HepG2 (cell line): Measurements from ENCODE around the gene ZNF740. TPM values are rescaled to one million over a fixed set of nuclear protein-coding genes. Genes with fewer than 3 reads are reported as not detected.

Experiments
- ATAD3A ChIP-seq: sonication (generic); formaldehyde crosslinking; IDR thresholded peaks from 2 replicates; pipeline ENCODE4 v1.4.0; 2020; ENCODE audit warnings: missing genetic modification reagents
- HHEX ChIP-seq: IDR thresholded peaks from 2 replicates; pipeline ENCODE4 v1.6.1; 2016; ENCODE audit warnings: control low read depth
- HIVEP1 ChIP-seq: sonication (generic); formaldehyde crosslinking; IDR thresholded peaks from 2 replicates; pipeline ENCODE4 v1.4.0; 2020; ENCODE audit warnings: mild to moderate bottlenecking, missing genetic modification reagents
- JUNB ChIP-seq: sonication (generic); formaldehyde crosslinking; IDR thresholded peaks from 2 replicates; pipeline ENCODE4 v1.8.0; 2022; ENCODE audit warnings: missing genetic modification reagents, mild to moderate bottlenecking, borderline replicate concordance
- MYPOP ChIP-seq: sonication (generic); formaldehyde crosslinking; IDR thresholded peaks from 2 replicates; pipeline ENCODE4 v1.8.1; 2023; ENCODE audit warnings: mild to moderate bottlenecking, moderate library complexity, missing genetic modification reagents
- NR1H2 ChIP-seq: sonication (generic); formaldehyde crosslinking; IDR thresholded peaks from 2 replicates; pipeline ENCODE4 v1.8.1; 2022; ENCODE audit warnings: low read depth, missing genetic modification reagents, borderline replicate concordance
- RAD21 ChIP-seq: fragments of 450-650 bp; formaldehyde crosslinking; IDR thresholded peaks from 2 replicates; pipeline ENCODE4 v1.5.0; 2020; ENCODE audit warnings: mild to moderate bottlenecking
- ZBTB40 ChIP-seq, 2 experiments: fragments of 450-650 bp in 1 of 2; sonication (generic) in 1 of 2; formaldehyde crosslinking in 1 of 2; IDR thresholded peaks; 2 replicates each; pipeline versions ENCODE4 v1.6.1 to v1.8.0; 2016 to 2022; ENCODE audit warnings: antibody characterized with exemption in 1 of 2, mild to moderate bottlenecking in 1 of 2, missing genetic modification reagents in 1 of 2
- ZNF143 ChIP-seq: sonication (generic); formaldehyde crosslinking; IDR thresholded peaks from 2 replicates; pipeline ENCODE4 v1.4.0; 2020; ENCODE audit warnings: missing genetic modification reagents
- ZNF609 ChIP-seq: sonication (generic); formaldehyde crosslinking; IDR thresholded peaks from 2 replicates; pipeline ENCODE4 v1.4.0; 2020; ENCODE audit warnings: mild to moderate bottlenecking, missing genetic modification reagents, borderline replicate concordance
- ZNF713 ChIP-seq: sonication (generic); formaldehyde crosslinking; IDR thresholded peaks from 2 replicates; pipeline ENCODE4 v1.4.0; 2020; ENCODE audit warnings: mild to moderate bottlenecking, missing genetic modification reagents
- ZSCAN21 ChIP-seq: sonication (generic); formaldehyde crosslinking; IDR thresholded peaks from 2 replicates; pipeline ENCODE4 v1.8.0; 2022; ENCODE audit warnings: mild to moderate bottlenecking, missing genetic modification reagents, moderate library complexity, borderline replicate concordance
- ZSCAN29 ChIP-seq: sonication (generic); formaldehyde crosslinking; conservative IDR thresholded peaks from 2 replicates; pipeline ENCODE4 v1.4.0; 2020; ENCODE audit warnings: mild to moderate bottlenecking, missing genetic modification reagents
- polyA plus RNA-seq, 8 experiments: library from polyadenylated mRNA; depleted of rRNA in 3 of 8; stranded (reverse) in 7 of 8; unstranded in 1 of 8; fragments of >200 nt; fragmentation: Illumina TruSeq in 4 of 8; extraction: Trizol in 4 of 8; gene quantifications; 2 replicates each; pipeline versions ENCODE4 v1.2.1 to v1.2.3, GENCODE V29; 2011 to 2016; ENCODE audit warnings: low read depth in 4 of 8, missing spikeins in 1 of 8, mixed read lengths in 1 of 8; ENCODE audit not compliant: insufficient read depth in 1 of 8
- total RNA-seq, 5 experiments: library from RNA; depleted of rRNA; stranded (reverse); fragments of >200 nt; fragmentation: Illumina TruSeq; extraction: Trizol; gene quantifications; 2 replicates each; pipeline ENCODE4 v1.2.3, GENCODE V29; 2016; ENCODE audit warnings: low read depth in 1 of 5

ZNF740 gene
- total and polyA plus RNA-seq, 2 of the 13 experiments (the other 11 are each of a cell fraction or from before 2014, with no cell fraction given): 16.9 to 19.0 TPM

- TF ChIP-seq ZBTB40 (IDR thresholded peaks at IDR 0.05) (peak; percentile 74), ZBTB40 (CRISPR knock-in tag; IDR thresholded peaks at IDR 0.05) (no peak; the same call in 1 of the 2 replicates), HIVEP1 (CRISPR knock-in tag) (no peak), ZSCAN29 (CRISPR knock-in tag) (peak; percentile 88), NR1H2 (CRISPR knock-in tag) (no peak), ZSCAN21 (CRISPR knock-in tag) (0 out of 2 replicates have a peak, but pooled peaks have one; percentile 35), ZNF713 (CRISPR knock-in tag) (0 out of 2 replicates have a peak, but pooled peaks have one; percentile 54), ZNF143 (no peak; the same call in 1 of the 2 replicates), ATAD3A (CRISPR knock-in tag) (no peak), RAD21 (CRISPR knock-in tag) (no peak), MYPOP (CRISPR knock-in tag) (peak; percentile 21; the same call in 1 of the 2 replicates), ZNF609 (peak; percentile 8; the same call in 1 of the 2 replicates), HHEX (no peak), JUNB (CRISPR knock-in tag) (no peak; the same call in 1 of the 2 replicates)
These were observed at the start of gene ZNF740, which contains the start of gene CSAD (continued) for GRCh38 chr12:53180220-53180930.
